ENCODE data around the gene BABAM2.
"Not testable (repeated sequence)": the region's sequence is repeated elsewhere in the genome, so short reads cannot be mapped to it uniquely, and the experiment has no call there.

The BABAM2 gene
- long read RNA-seq, donor 1, transcript BABAM2-204 (12 exons, 1,657 nt): major isoform, 7 of 23 reads
- long read RNA-seq, donor 1, partial matches to known transcripts: 15 of 23 reads
- long read RNA-seq, donor 1, other reads (novel, unspliced or antisense): 0 of 23 reads
- long read RNA-seq, donor 2, transcript BABAM2-204 (12 exons, 1,657 nt): major isoform, 5 of 20 reads
- long read RNA-seq, donor 2, partial matches to known transcripts: 11 of 20 reads
- long read RNA-seq, donor 2, other reads (novel, unspliced or antisense): 0 of 20 reads
- long read RNA-seq, donor 3, partial matches to known transcripts: 0 of 4 reads
- long read RNA-seq, donor 3, other reads (novel, unspliced or antisense): 0 of 4 reads
- long read RNA-seq, donor 4, transcript BABAM2-204 (12 exons, 1,657 nt): major isoform, 11 of 20 reads
- long read RNA-seq, donor 4, partial matches to known transcripts: 5 of 20 reads
- long read RNA-seq, donor 4, other reads (novel, unspliced or antisense): 0 of 20 reads
- long read RNA-seq, donor 5, transcript BABAM2-204 (12 exons, 1,657 nt): major isoform, 12 of 21 reads
- long read RNA-seq, donor 5, partial matches to known transcripts: 0 of 21 reads
- long read RNA-seq, donor 5, other reads (novel, unspliced or antisense): 0 of 21 reads
- long read RNA-seq, donor 6, partial matches to known transcripts: 0 of 8 reads
- long read RNA-seq, donor 6, other reads (novel, unspliced or antisense): 0 of 8 reads
- long read RNA-seq, donor 7, partial matches to known transcripts: 6 of 15 reads
- long read RNA-seq, donor 7, other reads (novel, unspliced or antisense): 0 of 15 reads
- long read RNA-seq, donor 8, transcript BABAM2-204 (12 exons, 1,657 nt): major isoform, 10 of 13 reads
- long read RNA-seq, donor 8, partial matches to known transcripts: 0 of 13 reads
- long read RNA-seq, donor 8, other reads (novel, unspliced or antisense): 0 of 13 reads

DNA sequence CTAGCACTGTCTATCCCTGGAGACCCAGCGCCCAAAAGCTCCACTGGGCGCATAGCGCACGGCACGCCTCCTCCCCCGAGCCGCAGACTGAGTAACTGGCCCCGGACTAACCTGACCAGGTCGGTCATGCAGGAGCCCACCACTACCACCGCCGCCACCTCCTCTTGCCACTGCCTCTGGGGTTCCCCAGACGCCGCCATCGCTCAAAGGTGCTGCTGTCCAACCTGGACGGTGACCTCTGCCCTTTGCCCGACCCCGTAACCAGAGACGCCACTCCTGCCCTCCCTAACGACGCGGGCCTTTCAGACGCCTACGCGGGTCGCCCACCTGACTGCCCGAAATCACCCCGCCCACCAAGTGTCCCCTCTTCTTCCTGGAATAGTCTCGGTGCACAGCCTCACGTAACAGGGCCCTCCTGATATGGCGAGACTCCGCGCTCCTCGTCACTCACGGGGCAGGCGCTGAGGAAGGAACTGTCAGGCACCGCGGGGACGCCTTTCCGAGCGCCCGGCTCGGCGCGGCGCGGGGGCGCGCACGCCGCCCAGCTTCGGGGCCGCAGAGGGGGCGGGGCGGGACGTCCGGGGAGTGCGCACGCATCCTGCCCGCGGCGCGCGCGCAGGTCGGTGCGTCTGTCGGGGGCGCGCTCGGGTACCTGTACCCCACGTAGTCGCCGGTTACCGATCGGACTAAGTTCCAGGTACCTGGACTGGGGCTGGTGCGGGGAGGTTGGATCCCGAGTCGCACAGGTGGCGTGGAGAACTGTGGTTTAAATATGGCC is at the start of gene BABAM2, which contains the start of gene RBKS:
TSS of gene BABAM2 (plus strand) at position 584 of the 778 bp plus-strand sequence. CDS start 3,828 bp downstream, outside the sequence.
TSS of gene RBKS (minus strand) at position 242 of the 778 bp plus-strand sequence. CDS start at position 200, 42 bp downstream.
- DNase-seq: peak; percentile 98

DNA sequence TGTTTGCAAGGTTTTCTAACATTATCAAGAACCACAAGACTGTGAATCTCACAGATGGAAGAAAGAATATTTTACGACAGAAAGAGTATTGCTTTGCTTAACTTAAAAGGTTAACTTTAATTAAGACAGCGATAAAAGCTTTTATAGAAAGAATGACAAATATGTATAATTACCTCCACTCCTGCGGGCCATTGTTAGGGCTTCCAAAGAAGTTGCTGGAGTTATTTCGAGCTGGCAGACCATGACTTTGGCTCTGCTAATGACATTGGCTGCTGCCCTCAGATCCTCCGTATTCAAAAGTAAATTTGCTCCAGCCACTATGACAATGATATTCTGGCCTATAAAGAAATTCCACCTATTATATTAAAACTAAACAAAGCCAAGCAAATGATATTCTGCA is 47.6 kb upstream of the BABAM2 start:
- no peak for DNase-seq

DNA sequence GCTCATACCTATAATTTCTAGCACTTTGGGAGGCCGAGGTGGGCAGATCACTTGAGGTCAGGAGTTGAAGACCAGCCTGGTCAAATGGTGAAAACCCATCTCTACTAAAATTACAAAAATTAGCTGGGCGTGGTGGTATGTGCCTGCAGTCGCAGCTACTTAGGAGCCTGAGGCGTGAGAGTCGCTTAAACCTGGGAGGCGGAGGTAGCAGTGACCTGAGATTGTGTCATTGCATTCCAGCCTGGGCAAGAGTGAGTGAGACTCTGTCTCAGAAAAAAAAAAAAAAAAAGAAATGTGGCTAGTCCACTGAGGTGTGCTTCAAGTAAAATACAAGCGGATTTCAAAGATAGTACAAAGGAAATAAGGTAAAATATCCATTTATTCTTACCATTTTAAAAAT is 46.5 kb upstream of the BABAM2 start:
- DNase-seq: no peak

DNA sequence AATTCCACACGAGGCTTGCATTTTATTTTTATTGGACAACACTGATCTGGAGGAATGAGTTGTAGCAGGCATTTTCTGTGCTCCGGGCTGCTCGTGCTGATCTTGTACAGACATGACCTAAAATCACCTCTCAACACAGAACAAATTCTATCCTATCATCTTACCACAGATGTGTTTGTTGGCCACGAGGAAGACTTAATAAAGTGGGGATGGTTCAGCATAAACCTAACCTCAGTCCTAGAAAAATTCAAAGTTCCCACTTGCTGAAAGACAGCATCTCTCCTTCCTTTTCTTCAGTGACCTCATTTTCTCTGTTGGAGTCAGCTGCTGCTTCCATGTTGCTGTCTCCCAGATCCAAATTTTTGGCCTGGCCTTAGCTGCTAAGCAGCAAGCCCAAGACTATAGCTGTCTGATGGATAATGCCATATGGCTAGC is 45.7 kb upstream of the BABAM2 start:
- DNase-seq: no peak

DNA sequence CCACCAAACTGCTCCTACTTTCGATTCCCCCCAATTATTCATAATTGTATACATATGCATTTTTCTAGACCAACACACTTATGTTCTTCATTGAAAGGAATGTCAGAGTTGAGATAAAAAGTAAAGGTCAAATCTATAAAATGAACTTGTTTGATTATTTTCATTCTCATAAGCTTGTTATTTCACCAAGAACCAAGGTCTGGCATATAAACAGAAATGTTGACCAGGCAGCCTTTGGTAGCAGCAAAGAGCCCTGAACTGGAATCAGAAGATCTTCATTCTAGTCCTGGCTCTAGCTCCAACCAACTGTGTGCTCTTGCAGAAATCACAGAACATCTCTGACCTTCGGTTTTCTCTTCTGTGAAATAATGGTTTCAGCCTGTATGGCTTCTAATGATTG is 43.2 kb upstream of the BABAM2 start:
- no peak for DNase-seq

DNA sequence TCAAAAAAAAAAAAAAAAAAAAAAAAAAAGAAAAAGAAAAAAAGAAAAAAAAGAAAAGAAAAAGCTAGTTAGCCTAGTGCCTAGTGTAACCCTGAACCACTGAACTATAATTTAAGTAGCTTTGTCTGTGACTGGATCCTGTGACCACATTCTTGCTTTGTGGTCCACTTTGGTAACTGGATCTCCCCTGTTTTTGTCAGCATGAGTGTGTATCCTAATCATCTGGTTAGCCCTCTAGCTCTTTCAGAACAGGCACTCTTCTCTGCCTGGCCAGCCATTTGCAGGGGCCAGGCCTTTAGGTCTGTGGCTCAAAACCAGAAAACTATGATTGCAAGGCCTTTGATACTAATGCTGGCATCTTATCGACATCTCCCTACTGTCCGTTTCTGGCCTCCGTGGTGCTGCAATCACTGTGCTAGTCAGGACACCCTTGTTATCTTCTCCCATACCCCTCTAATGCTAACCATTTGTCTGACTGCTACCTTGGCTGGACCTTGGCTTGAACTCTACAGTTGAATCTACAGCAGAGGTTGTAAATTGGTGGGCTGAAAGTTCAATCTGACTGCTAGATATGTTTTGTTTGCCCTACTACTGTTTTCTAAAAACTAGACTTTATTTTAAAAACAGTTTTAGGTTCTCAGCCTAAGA is 40.8 kb upstream of the BABAM2 start:
- no peak for DNase-seq

DNA sequence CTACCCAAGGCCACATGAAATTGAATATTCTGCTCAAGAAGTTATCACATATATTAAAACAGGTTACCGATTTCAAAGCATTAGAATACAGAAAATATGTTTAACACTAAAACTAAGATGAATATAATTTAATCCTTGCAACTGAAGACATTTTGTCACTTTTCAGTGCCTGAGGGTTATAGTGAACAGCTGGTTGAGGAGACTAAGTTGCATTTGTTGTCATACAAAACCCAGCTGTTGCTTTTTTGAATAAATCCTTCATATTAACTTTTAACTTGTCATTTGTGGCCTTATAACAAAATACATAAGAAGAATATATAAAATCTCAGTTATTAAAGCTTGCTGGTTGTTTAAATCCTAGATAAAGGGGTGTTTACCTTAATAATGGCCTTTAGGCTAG is 37.8 kb upstream of the BABAM2 start:
- DNase-seq: no peak

DNA sequence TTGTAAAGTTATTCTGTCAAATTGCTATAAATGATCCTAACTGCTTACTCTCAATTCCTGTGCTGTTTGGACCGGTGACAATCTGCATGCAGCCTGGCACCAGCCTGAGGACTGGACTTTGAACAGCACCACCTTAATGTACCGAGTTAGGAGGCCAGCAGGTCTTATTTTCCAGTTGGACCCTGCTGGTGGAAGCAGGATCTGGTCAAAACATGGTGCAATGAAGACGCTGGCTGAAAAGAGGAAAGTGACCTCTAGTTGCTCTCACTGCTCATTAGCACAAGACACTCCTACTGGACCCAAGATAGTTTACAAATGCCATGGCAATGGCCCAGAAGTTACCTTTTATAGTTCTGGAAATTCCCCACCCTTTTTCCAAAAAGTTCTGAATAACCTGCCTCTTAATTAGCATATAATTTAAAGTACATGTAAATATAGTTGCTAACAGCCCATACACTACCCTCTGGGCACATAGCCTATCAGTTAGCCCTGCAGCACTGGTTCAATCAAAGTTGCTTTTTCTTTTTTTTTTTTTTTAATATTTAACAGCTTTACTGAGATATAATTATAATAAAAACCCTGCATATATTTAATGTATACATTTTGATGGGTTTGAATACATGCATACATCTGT is 36.2 kb upstream of the BABAM2 start:
- no peak for DNase-seq

DNA sequence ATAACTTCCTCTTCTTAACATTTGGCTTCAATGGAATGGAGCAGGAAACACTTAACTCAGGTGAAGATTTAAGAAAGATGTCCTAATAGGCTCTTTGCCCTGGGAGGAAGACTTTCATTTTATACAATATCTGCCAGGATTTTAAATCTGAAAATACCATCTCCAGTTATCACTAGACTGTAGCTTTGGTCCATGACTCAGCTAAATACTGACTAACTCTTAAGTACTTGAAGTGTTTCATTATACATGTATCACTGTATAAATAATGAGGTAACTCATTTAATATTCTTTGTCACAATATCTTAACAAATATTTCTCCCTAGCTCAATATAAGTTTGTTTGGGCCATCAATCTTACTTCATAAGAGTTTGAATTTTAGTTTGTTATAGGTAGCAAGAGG is 35.1 kb upstream of the BABAM2 start:
- no peak for DNase-seq

DNA sequence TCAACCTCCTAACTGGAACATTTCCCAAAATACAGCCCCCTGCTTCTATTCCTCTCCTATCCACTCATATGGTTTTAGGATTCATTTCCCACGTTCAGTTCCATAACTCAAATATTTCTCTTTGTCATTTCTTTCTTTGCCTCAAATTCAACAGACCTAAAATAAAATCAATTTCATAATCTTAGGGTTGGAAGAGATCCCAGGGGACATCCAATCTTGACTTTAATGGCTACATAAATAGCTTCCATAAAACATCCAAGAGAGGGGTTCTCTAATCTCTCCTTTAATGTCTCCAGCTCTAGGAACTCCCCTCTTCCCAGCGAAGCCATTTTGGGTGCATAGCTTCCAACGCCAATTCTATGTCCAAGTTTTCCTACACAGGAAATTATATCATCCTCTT is 34.1 kb upstream of the BABAM2 start:
- DNase-seq: no peak

DNA sequence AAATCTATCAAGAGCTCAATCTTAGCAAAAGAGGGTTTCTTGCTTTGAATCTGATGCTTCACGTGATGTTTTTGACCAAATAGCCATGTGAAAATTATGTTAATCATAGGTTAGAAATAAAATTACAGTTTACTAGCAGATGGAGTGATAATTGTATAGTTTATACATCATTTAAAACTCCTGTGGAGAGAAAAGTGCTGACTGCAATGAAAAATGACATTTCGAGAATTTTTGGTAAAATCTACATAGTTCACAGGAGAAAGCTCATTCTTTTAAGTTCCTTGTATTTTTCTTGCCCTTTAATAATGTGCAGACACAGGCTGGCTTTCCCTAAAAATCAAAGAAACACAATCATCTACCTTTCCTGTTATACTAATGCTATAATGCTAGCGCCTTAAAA is 33.6 kb upstream of the BABAM2 start:
- no peak for DNase-seq

DNA sequence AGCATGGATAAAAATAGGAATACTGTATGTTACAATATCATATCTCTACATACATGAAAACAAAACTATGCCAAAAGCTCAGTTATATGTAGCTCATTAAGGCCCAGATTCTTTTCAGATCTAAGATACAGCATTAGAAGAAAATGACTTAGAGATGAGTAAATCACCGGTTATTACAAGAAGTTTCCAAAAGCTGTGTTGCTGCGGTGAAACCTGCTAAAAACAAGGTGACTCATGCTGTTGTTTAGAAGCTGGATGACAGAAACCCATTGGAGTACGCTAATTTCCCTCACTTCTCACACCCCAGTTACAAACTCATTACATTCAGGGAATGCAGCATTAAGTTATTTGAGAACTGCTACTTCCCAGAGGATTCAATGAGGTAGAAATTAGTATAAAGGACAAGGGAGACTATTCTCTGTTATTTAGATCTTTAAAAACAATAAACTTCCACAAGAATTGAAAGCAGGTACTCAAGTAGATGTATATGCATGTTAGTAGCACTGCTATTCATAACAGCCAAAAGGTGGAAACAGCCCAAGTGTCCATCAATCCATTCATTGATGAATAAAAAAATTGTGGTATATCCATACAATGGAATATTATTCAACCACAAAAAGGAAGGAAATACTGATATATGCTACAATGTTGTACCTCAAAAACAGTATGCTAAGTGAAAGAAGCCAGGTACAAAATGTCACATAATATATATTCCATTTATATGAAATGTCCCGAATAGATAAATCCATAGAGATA is 32.9 kb upstream of the BABAM2 start:
- no peak for DNase-seq

DNA sequence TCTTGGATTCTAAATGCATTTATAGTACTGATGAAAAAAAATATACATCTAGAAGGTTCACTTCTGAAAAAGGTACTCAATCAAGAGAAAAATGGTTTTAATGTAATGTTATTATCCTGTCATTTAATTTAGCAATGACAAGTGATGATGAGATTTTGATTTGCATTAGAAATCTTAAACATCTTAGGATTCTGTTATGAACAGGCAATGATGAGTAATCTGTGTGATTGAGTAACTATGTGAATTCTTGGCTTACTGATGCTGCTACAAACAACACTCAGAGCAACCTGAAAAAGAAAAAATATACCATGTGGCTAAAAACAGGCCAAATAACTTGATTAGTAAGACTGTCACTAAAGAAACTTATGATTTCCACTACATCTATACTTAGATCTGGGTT is 30.4 kb upstream of the BABAM2 start:
- DNase-seq: no peak

DNA sequence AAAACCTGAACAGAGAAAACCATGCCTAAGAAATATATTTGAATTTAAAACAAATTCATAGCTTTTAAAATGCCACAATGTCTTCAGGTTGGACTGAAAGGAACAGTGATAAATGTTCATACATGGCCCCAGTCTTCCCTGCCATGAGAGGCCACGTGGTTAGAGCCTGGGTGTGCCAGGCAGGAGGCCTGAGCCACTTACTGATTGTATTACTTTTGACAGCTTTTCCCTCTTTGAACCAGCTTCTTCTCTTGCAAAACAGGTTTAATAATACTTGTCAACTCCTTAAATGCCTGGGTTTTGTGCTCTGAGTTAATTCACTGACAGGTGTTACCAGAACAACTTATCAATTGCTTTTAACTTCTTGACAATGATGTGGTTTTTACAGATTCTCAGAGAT is 27.4 kb upstream of the BABAM2 start:
- DNase-seq: no peak

DNA sequence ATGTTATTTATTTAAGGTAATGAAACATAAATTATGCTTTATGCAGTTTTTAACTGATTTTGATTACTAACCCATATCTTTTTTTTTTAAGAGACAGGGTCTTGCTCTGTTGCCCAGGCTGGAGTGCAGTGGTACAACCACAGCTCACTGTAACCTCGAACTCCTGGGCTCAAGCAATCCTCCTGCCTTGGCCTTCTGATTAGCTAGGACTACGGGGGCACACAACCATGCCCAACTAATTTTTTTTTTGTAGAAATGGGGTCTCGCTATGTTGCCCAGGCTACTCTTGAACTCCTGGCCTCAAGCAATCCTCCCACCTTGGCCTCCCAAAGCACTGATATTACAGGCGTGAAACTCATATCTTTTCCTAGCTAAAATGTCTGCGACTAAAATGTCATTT is 26.6 kb upstream of the BABAM2 start:
- not testable (repeated sequence) for DNase-seq

DNA sequence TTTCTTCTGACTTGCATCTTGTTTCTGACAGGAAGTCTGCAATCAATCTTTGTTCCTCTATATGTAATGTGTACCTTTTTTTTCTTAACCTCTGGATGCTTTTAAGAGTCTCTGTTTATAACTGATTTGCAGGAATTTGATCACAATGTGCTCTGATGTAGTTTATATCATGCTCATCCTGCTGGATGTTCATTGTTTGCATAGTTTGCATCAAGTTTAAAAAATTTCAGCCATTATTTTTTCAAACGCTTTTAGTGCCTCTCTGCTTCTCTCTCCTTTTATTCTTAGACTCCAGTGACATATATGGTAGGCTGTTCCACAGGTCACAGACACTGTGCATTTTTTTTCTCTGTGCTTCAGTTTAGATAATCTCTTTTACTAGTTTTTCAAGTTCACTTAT is 24.3 kb upstream of the BABAM2 start:
- DNase-seq: no peak

DNA sequence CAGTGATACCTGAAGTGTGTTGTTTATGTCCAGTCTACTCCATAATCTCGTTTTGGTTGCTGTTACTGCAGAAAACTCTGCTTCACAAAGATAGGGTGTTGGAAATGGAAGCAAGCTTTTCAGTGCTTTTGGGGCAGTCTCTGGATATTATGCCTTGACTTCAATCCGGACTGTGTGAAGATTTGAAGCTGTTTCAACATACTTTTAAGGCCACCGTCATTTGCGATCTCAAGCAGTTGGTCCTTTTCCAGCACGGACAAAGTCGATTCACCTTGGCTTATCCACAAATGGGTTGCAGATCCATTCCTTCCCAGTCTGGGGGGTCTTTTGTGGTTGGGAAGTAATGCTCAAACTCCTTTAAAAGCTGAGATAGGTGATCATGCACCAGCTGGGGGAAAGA is 20.8 kb upstream of the BABAM2 start:
- no peak for DNase-seq

DNA sequence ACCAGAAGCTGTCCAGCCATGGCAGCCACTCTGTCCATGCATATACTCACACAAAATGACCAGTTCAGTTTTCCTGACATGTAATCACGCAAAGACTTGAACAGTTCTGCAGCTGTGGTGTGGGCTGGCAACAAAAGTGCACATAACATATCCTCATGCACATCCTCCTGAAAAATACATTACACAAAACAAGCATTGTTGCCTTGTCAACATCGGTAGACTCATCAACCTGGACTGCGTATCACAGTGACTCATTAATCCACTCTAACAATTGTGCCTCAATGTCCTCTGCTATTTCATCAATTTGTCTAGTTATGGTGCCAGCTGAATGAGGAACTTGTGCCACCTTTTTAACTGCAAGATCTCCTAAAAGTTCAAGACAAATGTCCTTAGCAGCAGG is 19.8 kb upstream of the BABAM2 start:
- DNase-seq: no peak

DNA sequence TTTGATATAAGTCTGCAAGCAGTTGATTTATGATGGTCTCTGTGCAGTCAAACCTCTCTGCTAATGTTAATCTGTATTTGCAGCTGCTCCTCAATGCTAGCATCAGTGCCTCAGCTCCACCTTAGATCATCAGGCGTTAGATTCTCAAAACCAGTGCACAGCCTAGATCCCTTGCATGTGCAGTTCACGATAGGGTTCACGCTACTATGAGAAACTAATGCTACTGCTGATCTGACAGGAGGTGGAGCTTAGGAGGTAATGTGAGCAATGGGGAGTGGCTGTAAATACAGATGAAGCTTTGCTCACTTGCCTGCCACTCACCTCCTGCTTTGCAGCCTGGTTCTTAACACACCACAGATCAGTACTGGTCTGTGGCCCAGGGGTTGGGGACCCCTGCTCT is 18.7 kb upstream of the BABAM2 start:
- no peak for DNase-seq

DNA sequence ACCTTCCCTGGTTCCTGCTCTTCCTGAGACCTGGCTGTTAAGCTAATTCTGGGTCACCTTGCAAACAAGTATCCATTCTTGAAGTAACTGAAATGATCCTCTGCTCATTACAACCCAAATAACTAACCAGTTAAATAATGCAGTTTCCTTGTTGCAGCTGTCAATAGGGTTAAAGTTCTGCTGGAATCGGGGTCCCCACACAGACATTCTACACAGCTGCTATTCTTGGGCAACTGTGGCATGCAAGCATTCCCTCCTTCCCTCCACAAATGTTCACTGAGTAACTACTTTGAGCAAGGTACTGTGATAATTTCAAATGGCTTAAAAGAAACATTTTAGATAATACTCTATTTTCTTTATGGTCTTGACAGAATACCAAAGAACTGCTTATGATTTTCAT is 17.4 kb upstream of the BABAM2 start:
- no peak for DNase-seq
